Right lobe of liver (tissue), 6 donors: ENCODE data around the gene DDX43. TPM values are rescaled to one million over a fixed set of nuclear protein-coding genes. Genes with fewer than 3 reads are reported as not detected.

Experiments used
- ATAC-seq, 4 donors: fragments of 200-7000 bp; cut with Tn5 transposase; one replicate each; pipeline ENCODE4 v1.9.1; 2020; ENCODE audit warnings: mild to moderate bottlenecking in 4 of 4, moderate library complexity in 4 of 4
- DNase-seq, 3 donors: peaks; one replicate each; pipeline ENCODE4 v3.0.0-alpha.2; 2020
- H3K27ac ChIP-seq, 3 donors: fragments of 200-600 bp; one replicate each; pipeline ENCODE4 v1.8.0; 2022
- H3K27me3 ChIP-seq, 2 donors: fragments of 200-600 bp; one replicate each; pipeline ENCODE4 v1.8.0; 2022
- H3K36me3 ChIP-seq, 4 donors: fragments of 200-600 bp; sonication (generic) in 1 of 4; one replicate each; pipeline versions ENCODE4 v1.5.1 to v1.8.0; 2017 to 2022; ENCODE audit warnings: control low read depth in 1 of 4
- H3K4me1 ChIP-seq, 4 donors: fragments of 200-600 bp; sonication (generic) in 1 of 4; one replicate each; pipeline versions ENCODE4 v1.5.1 to v1.8.0; 2017 to 2022; ENCODE audit warnings: control low read depth in 1 of 4
- H3K4me3 ChIP-seq, 3 donors: fragments of 200-600 bp; one replicate each; pipeline ENCODE4 v1.8.0; 2022
- H3K9me3 ChIP-seq, 4 donors: fragments of 200-600 bp; sonication (generic) in 1 of 4; one replicate each; pipeline versions ENCODE4 v1.5.1 to v1.8.0; 2017 to 2022; ENCODE audit warnings: control low read depth in 1 of 4
- POLR2A ChIP-seq: fragments of 450-650 bp; IDR thresholded peaks from one replicate; pipeline ENCODE4 v1.6.1; 2017; ENCODE audit warnings: antibody characterized with exemption, mild to moderate bottlenecking
- WGBS: methylation state at CpG from one replicate; pipeline ENCODE4 v1.1.6; 2018; ENCODE audit warnings: low coverage, low lambda C conversion rate; ENCODE audit not compliant: insufficient coverage; ENCODE audit errors: missing lambda C conversion rate; 5-methylcytosine and 5-hydroxymethylcytosine counted together
- intact Hi-C, 2 donors: fragments of 100-400 bp; cut with DNase I; formaldehyde crosslinking; loops; one replicate each; pipeline versions ENCODE4 v1.11.2 to v1.14.1; 2022
- long read RNA-seq: library from polyadenylated mRNA; unstranded; transcript quantifications from one replicate; pipeline ENCODE4 v2.0.0, GENCODE V29; 2019
- total RNA-seq, 6 experiments: library from RNA; depleted of rRNA in 2 of 6; stranded (reverse); fragments of >200 nt in 2 of 6; fragmentation: NEBNext Ultra II Directional in 3 of 6; extraction: Animal tissue kit (Norgen Biotek cat#: 25700) in 3 of 6; gene quantifications; one replicate each; pipeline versions ENCODE4 v1.1.0 to v1.2.4, GENCODE V29; 2016 to 2023
- TF ChIP-seq, protein P1 (sequence below), 4 donors: fragments of 200-600 bp in 3 of 4; fragments of 450-650 bp in 1 of 4; IDR thresholded peaks; one replicate each; pipeline versions ENCODE4 v1.5.1 to v1.8.0; 2016 to 2022; ENCODE audit warnings: antibody characterized with exemption in 4 of 4, mild to moderate bottlenecking in 2 of 4
- donor health status: DM: no; HTN: yes; CAD: no.
- donor health status: DM: no; HTN: no; CAD: no.
- donor health status: DM: no; HTN: no; CAD: no.
- donor health status: DM: no; HTN: yes; CAD: no.
- donor health status: DM: no; HTN: yes; CAD: no.

DDX43 gene
- total RNA-seq, result not detected
- long read RNA-seq, result 0 reads

DNA sequence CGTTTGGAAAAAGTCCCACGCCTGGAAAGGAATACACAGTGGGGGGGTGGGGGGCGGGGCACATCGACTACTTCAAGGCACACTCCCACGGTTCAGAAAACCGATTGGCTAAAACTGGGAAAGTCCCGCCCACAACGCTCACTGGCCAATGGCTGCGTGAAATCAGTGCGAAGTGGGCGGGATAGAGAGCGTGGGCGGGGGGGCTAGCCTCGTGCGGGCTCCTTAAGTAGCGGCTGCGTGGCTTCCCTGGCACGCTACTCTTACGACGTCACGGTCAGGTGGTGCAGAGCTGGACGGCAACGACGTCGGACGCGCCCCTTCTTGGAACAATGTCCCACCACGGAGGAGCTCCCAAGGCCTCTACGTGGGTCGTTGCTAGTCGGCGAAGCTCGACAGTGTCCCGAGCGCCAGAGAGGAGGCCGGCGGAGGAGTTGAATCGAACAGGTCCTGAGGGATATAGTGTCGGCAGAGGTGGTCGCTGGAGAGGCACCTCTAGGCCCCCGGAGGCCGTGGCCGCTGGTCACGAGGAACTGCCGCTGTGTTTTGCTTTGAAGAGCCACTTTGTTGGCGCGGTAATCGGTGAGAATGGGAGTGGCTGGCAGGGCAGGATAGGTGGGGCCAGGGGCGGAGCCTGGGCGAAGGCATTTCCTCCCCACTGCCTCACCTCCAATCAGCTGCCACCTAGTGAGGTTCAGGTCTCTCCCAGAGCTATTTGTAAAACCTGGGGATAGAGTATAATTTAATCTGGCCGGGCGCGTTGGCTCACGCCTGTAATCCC is at the start of gene DDX43:
Gene DDX43 (plus strand): TSS at position 252 of the 778 bp plus-strand sequence. CDS start 78 bp downstream, at position 330.
- Histone ChIP-seq H3K4me1 (no peaks in the 10 kb centered on the region), H3K27me3 (no peaks in the 10 kb centered on the region), H3K27ac (no peak within 1 kb of the TSS), H3K36me3 (no peaks in the 10 kb centered on the region), H3K4me3 (peak within 1 kb of the TSS in 1 of 3 donors; percentile 46), H3K9me3 (no peaks in the 10 kb centered on the region)
- TF ChIP-seq, protein P1, sequence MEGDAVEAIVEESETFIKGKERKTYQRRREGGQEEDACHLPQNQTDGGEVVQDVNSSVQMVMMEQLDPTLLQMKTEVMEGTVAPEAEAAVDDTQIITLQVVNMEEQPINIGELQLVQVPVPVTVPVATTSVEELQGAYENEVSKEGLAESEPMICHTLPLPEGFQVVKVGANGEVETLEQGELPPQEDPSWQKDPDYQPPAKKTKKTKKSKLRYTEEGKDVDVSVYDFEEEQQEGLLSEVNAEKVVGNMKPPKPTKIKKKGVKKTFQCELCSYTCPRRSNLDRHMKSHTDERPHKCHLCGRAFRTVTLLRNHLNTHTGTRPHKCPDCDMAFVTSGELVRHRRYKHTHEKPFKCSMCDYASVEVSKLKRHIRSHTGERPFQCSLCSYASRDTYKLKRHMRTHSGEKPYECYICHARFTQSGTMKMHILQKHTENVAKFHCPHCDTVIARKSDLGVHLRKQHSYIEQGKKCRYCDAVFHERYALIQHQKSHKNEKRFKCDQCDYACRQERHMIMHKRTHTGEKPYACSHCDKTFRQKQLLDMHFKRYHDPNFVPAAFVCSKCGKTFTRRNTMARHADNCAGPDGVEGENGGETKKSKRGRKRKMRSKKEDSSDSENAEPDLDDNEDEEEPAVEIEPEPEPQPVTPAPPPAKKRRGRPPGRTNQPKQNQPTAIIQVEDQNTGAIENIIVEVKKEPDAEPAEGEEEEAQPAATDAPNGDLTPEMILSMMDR (IDR thresholded peaks at IDR 0.05), result no peak
- TF ChIP-seq POLR2A, result no peak
- DNase-seq (peak in 1 of 3 donors; percentile 59), ATAC-seq (peak in 3 of 4 donors; percentile 47 to 92 (median 74))
- 78% methylated on average over 17 of the region's 54 CpGs for WGBS
- intact Hi-C loops, result no loop called here

DNA sequence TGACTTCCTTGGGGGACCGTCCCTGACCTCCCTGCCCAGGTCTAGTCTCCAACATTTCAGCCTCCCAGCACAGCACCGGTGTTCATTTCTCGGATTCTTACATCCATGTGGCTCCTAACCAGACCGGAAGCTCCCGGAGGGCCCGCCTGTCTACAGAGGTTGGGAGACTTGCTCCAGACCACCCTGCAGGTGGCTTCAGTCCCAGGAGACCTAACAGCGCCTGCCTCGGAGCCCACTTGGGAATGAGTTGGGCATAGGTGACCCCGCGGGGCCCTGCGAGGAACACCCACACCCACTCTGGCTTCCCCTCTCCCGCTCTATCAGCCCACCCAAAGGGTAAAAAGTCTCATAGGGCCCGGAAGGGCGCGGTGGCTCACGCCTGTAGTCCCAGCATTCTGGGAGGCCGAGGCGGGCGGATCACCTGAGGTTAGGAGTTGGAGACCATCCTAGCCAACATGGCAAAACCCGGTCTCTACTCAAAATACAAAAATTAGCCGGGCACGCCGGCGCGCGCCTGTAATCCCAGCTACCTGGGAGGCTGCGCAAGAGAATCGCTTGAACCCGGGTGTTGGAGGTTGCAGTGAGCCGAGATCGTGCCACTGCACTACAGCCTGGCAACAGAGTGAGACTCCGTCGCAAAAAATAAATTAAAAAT is 46.0 kb upstream of the DDX43 start:
- Histone ChIP-seq H3K27me3 (no peaks in the 10 kb centered on the region), H3K4me3 (no peak overlapping the region), H3K9me3 (no peaks in the 10 kb centered on the region), H3K27ac (no peak overlapping the region), H3K4me1 (no peaks in the 10 kb centered on the region), H3K36me3 (no peaks in the 10 kb centered on the region)
- no peak for TF ChIP-seq POLR2A
- TF ChIP-seq, protein P1 (IDR thresholded peaks at IDR 0.05), result no peak
- WGBS, result 49% methylated on average over 23 of the region's 33 CpGs
- ATAC-seq, result no peak
- no peak for DNase-seq
- intact Hi-C loops, result no loop called here

DNA sequence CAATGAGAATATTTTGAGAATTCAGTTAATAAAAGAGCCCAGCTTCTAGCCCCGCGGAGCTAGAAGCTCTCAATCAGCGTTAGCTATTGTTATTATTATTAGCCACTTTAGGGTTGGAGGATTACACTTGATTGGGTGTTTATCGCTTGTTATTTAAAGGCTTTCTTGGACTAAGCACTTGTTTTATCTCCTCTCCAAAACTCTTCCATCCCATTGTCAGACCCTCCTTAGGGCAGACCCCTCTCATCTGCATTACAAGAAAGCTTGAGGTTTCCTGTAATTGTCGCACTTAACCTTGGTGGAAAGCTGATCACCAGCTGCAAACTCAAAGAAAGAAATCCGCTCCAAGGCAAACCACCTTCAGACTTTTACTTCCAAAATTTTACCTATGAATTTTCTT is 45.3 kb upstream of the DDX43 start:
- WGBS, result 19% methylated on average over 6 of the region's 6 CpGs
- no peak overlapping the region for H3K4me3 ChIP-seq
- TF ChIP-seq POLR2A, result no peak
- TF ChIP-seq, protein P1 (IDR thresholded peaks at IDR 0.05), result no peak

DNA sequence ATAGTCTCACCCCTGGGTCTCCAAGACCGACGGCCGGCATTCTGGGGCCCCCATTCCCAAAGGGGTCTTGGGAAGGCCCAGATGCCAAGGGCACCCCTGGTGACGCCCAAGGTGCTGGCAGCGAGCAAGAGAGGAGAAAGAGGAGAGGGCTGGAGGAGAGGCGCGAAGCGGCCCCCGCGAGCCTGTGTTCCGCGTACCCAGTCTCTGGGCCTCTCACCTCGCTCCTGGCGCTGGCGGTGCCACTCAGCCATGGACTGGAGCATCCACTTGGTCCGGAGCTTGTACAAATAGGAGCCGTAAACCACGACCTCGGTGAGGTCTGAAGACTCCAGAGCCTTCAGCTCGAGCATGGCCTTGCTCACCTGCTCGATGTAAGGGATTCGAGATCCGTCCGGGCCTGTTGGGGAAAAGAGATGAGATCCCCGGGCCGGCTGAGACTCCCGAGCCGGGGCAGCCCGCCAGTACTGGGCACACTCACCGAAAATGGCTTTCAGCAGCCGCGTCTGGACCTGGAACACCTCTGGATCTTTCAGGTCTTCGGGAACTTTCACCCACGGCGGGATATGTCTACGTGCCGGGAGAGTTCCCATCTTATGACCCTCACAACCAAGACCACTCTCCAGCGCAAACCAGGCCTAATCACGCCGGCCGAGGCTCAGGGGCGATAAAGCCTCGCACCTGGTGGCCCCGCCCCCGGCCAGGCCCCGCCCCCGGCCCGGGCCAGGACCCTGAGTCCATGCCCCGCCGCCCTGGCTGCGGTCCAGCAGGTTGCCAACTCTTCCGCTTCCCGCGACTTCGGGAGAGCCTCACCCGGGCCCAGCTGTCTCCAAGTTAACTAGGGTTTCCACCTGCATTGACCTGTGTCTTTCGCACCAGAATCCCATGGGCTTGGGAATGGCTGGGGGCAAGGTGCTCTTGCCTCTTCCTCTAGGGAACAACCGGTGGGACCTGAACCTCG is 40.7 kb upstream of the DDX43 start, which contains the start of gene DPPA5:
Gene DPPA5 (minus strand): TSS at position 641 of the 958 bp plus-strand sequence. CDS start 51 bp downstream, at position 590.
- Histone ChIP-seq H3K36me3 (no peaks in the 10 kb centered on the region), H3K4me1 (no peaks in the 10 kb centered on the region), H3K27me3 (no peaks in the 10 kb centered on the region), H3K4me3 (no peak within 1 kb of the TSS), H3K9me3 (no peaks in the 10 kb centered on the region), H3K27ac (no peak within 1 kb of the TSS)
- DNase-seq (no peak), ATAC-seq (peak in 1 of 4 donors; percentile 24)
- 85% methylated on average over 12 of the region's 59 CpGs for WGBS
- intact Hi-C loops, result no loop called here
- TF ChIP-seq POLR2A, result no peak
- TF ChIP-seq, protein P1 (IDR thresholded peaks at IDR 0.05), result no peak

More for the DNA sequence above, 45.3 kb upstream of the DDX43 start:
- Histone ChIP-seq H3K27ac (no peak overlapping the region), H3K9me3 (no peaks in the 10 kb centered on the region), H3K4me1 (no peaks in the 10 kb centered on the region), H3K36me3 (no peaks in the 10 kb centered on the region), H3K27me3 (no peaks in the 10 kb centered on the region)
- DNase-seq (no peak), ATAC-seq (no peak)
- intact Hi-C loops, result no loop called here
